ENCODE results near the gene TBC1D22B. TPM values are rescaled to one million over a fixed set of nuclear protein-coding genes. Genes with fewer than 3 reads are reported as not detected.

TBC1D22B gene
- polyA plus RNA-seq, 1 of the 3 experiments (the other 2 are of a cell fraction), result 5.3 TPM

GRCh38 chr6:37365791-37366190, 108.2 kb downstream of the TBC1D22B start:
- Histone ChIP-seq H3K4me3 (ENCODE audit: low read depth in 2 of 2, low read length in 1 of 2) (no peak overlapping the region), H3K36me3 (replicated peaks in 1 of 2; ENCODE audit: control insufficient read depth in 1 of 2, insufficient read depth in 2 of 2, low read length in 1 of 2) (peaks cover 23 to 64% of the 10 kb centered on the region in 2 experiments), H3K4me2 (no peak overlapping the region), H3K27ac (ENCODE audit: low read depth in 2 of 2, low read length in 1 of 2) (no peak overlapping the region), H3K9me3 (no peaks in the 10 kb centered on the region), H3K79me2 (ENCODE audit: insufficient read depth) (0 out of 2 replicates have a peak, but pooled peaks cover 4% of the 10 kb centered on the region), H3F3A (replicated peaks; ENCODE audit: insufficient read depth) (no peaks in the 10 kb centered on the region), H3K9me2 (no peaks in the 10 kb centered on the region), H3K4me1 (ENCODE audit: control insufficient read depth in 1 of 2, insufficient read depth in 2 of 2, low read depth in 1 of 2, low read length in 1 of 2) (peaks cover 0 to 8% of the 10 kb centered on the region in 2 experiments; a peak in 2 of 4 replicates), H4K20me1 (ENCODE audit: insufficient read depth) (no peaks in the 10 kb centered on the region), H3K9ac (no peak overlapping the region), H3K27me3 (ENCODE audit: insufficient read depth) (no peaks in the 10 kb centered on the region), H2AFZ (ENCODE audit: low read depth) (no peak overlapping the region)
- DNase-seq, result peak; percentile 37
- peak; percentile 67 for TF ChIP-seq RAD21 (IDR thresholded peaks at IDR 0.05; ENCODE audit: low read length)
- no peak for TF ChIP-seq USF1 (IDR thresholded peaks at IDR 0.05; ENCODE audit: borderline replicate concordance, low read depth)
- peak; percentile 43 for TF ChIP-seq CTCF (IDR thresholded peaks at IDR 0.05)
- TF ChIP-seq RCOR1 (IDR thresholded peaks at IDR 0.05; ENCODE audit: low read length), result no peak
- no peak for TF ChIP-seq EZH2phosphoT487 (IDR thresholded peaks at IDR 0.05; ENCODE audit: borderline replicate concordance, low read depth)
- TF ChIP-seq POLR2AphosphoS5 (IDR thresholded peaks at IDR 0.05; ENCODE audit: low read depth, low read length), result no peak
- TF ChIP-seq CHD2 (IDR thresholded peaks at IDR 0.05; ENCODE audit: low read length, partially characterized antibody), result no peak
- CTCF ChIA-PET, result interaction anchor here (0.6 to 4.2 kb wide), 20 partner anchors 8 to 1128 kb away, joined by 3 to 22 read pairs (median 3); partner anchors contain the start of gene RNF8
- POLR2A ChIA-PET, result no interaction called here
- WGBS (ENCODE audit: low lambda C conversion rate), result 89% methylated on average over 2 of the region's 2 CpGs

GRCh38 chr6:37366910-37367309, 109.3 kb downstream of the TBC1D22B start:
- Histone ChIP-seq H3K4me2 (no peak overlapping the region), H3F3A (replicated peaks; ENCODE audit: insufficient read depth) (no peaks in the 10 kb centered on the region), H4K20me1 (ENCODE audit: insufficient read depth) (no peaks in the 10 kb centered on the region), H3K9me2 (no peaks in the 10 kb centered on the region), H3K79me2 (ENCODE audit: insufficient read depth) (0 out of 2 replicates have a peak, but pooled peaks cover 4% of the 10 kb centered on the region), H3K4me3 (ENCODE audit: low read depth in 2 of 2, low read length in 1 of 2) (no peak overlapping the region), H3K36me3 (replicated peaks in 1 of 2; ENCODE audit: control insufficient read depth in 1 of 2, insufficient read depth in 2 of 2, low read length in 1 of 2) (peaks cover 34 to 64% of the 10 kb centered on the region in 2 experiments), H3K9me3 (no peaks in the 10 kb centered on the region), H3K4me1 (ENCODE audit: control insufficient read depth in 1 of 2, insufficient read depth in 2 of 2, low read depth in 1 of 2, low read length in 1 of 2) (peaks cover 0 to 14% of the 10 kb centered on the region in 2 experiments; a peak in 3 of 4 replicates), H2AFZ (ENCODE audit: low read depth) (no peak overlapping the region), H3K27me3 (ENCODE audit: insufficient read depth) (no peaks in the 10 kb centered on the region), H3K27ac (ENCODE audit: low read depth in 2 of 2, low read length in 1 of 2) (no peak overlapping the region), H3K9ac (no peak overlapping the region)
- ChIA-PET POLR2A (no interaction called here), CTCF (interaction anchor here (0.5 to 4.2 kb wide), 13 partner anchors 10 to 1127 kb away, joined by 3 to 22 read pairs (median 4); partner anchors contain the start of gene RNF8)
- no peak for TF ChIP-seq ELF1 (IDR thresholded peaks at IDR 0.05)
- no peak for TF ChIP-seq TCF12 (IDR thresholded peaks at IDR 0.05)
- TF ChIP-seq EP300 (IDR thresholded peaks at IDR 0.05; ENCODE audit: borderline replicate concordance in 1 of 2, low read depth in 1 of 2, low read length in 1 of 2), result no peak
- TF ChIP-seq GATA2 (CRISPR knock-in tag; IDR thresholded peaks at IDR 0.05), result no peak
- no peak for TF ChIP-seq GABPA (IDR thresholded peaks at IDR 0.05; ENCODE audit: low read depth)
- TF ChIP-seq USF2 (IDR thresholded peaks at IDR 0.05; ENCODE audit: borderline replicate concordance, low read depth, low read length), result no peak
- no peak for TF ChIP-seq FOXM1 (IDR thresholded peaks at IDR 0.05; ENCODE audit: low read depth)
- TF ChIP-seq TAF1 (IDR thresholded peaks at IDR 0.05; ENCODE audit: borderline replicate concordance, low read depth, low read length), result no peak
- no peak for TF ChIP-seq TEAD4 (IDR thresholded peaks at IDR 0.05; ENCODE audit: borderline replicate concordance, insufficient read depth)
- TF ChIP-seq SMC3 (IDR thresholded peaks at IDR 0.05; ENCODE audit: low read depth, low read length), result no peak
- no peak for DNase-seq
- 96% methylated on average over 3 of the region's 3 CpGs for WGBS (ENCODE audit: low lambda C conversion rate)
